Adipocyte (in vitro differentiated cells): ENCODE results near the gene DCK.
"Not testable (repeated sequence)": the region's sequence is repeated elsewhere in the genome, so short reads cannot be mapped to it uniquely, and the experiment has no call there.

Experiments
- DNase-seq: peaks from one replicate; pipeline ENCODE4 v3.0.0-alpha.2; 2015; ENCODE audit warnings: low read depth
- H3K27me3 ChIP-seq: replicated peaks from 2 replicates; pipeline ENCODE4 v1.7.0; 2013; ENCODE audit warnings: mild to moderate bottlenecking, low read length, moderate library complexity; ENCODE audit not compliant: control insufficient read depth, insufficient read depth
- H3K36me3 ChIP-seq: 2 replicates; pipeline ENCODE4 v1.7.0; 2013; ENCODE audit warnings: low read length, mild to moderate bottlenecking, moderate library complexity; ENCODE audit not compliant: control insufficient read depth, insufficient read depth, severe bottlenecking
- H3K4me1 ChIP-seq: 2 replicates; pipeline ENCODE4 v1.7.0; 2013; ENCODE audit warnings: mild to moderate bottlenecking, low read length, moderate library complexity; ENCODE audit not compliant: control insufficient read depth, insufficient read depth
- H3K4me3 ChIP-seq: 2 replicates; pipeline ENCODE4 v1.7.0; 2013; ENCODE audit warnings: mild to moderate bottlenecking, low read length, moderate library complexity
- H3K9ac ChIP-seq: 2 replicates; pipeline ENCODE4 v1.7.0; 2013; ENCODE audit warnings: mild to moderate bottlenecking, low read length, moderate library complexity
- H3K9me3 ChIP-seq: 2 replicates; pipeline ENCODE4 v1.7.0; 2013; ENCODE audit warnings: mild to moderate bottlenecking, low read length, moderate library complexity; ENCODE audit not compliant: control insufficient read depth

Gene DCK

DNA sequence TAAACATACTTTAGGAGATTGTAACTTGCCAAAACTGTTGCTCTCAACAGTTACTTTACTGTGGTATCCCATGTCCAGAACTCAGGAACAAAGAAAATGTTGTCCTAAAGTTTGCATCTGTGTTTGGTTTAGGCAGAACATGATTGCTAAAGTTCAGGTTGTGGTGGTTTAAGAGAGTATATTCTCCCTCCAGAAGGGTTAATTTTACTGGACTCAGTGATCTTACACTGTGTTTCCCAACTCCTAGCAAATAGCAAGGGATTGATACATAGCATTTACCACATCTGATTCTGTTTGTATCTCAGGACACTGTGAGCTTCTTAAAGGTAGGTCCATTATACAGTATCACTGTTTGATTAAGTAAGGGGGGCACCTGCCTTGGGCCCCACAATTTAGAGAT, 13.3 kb upstream of the DCK start:
- H3K9ac ChIP-seq = no peak overlapping the region
- H3K9me3 ChIP-seq = no peaks in the 10 kb centered on the region
- H3K27me3 ChIP-seq = no peaks in the 10 kb centered on the region
- no peak overlapping the region for H3K4me3 ChIP-seq
- no peaks in the 10 kb centered on the region for H3K4me1 ChIP-seq
- no peak for DNase-seq
- H3K36me3 ChIP-seq = peaks cover 20% of the 10 kb centered on the region

DNA sequence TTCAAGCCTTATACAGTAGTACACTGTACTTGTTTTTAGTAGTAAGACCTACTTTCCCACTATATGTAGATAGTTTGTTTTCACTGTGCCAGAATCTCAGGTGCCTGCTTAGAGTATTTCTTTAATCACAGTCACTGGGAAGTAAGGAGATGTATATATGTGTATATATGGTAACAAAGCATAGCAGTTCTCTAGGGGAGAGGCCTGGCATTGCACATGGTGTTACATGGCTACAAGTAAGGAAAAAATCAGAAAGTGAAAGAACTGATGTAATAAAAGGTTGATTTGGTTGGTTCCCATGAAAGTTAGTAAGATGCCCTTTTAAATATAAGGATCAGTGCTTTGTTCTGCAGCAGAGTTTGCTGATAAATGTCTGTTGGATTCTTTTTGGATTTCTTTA, 9.3 kb upstream of the DCK start:
- Histone ChIP-seq H3K4me3 (no peak overlapping the region), H3K4me1 (no peaks in the 10 kb centered on the region), H3K27me3 (no peaks in the 10 kb centered on the region), H3K9ac (no peak overlapping the region), H3K36me3 (peaks cover 9% of the 10 kb centered on the region), H3K9me3 (no peaks in the 10 kb centered on the region)
- DNase-seq = no peak

DNA sequence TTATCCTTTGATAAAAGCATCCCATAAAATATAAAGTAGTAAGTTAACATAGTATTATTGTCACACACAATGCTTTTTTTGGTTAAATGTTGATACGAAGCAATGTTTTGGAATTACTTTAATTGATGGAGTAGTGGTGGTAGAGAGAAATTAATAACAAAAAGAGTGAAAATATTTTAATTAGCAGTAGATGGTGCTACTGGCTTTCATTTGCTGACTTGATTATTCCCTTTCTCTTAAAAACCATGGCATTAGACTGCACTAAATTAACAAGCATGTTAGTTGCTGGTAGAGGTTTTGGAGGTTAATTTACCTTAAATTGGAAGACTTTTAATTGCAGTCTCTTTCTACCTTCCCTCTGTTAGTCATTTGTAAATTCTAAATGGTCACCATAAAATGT, 8.9 kb upstream of the DCK start:
- no peak overlapping the region for H3K4me3 ChIP-seq
- H3K4me1 ChIP-seq = no peaks in the 10 kb centered on the region
- H3K36me3 ChIP-seq = peaks cover 8% of the 10 kb centered on the region
- H3K9me3 ChIP-seq = no peaks in the 10 kb centered on the region
- DNase-seq = no peak
- H3K27me3 ChIP-seq = no peaks in the 10 kb centered on the region
- no peak overlapping the region for H3K9ac ChIP-seq

DNA sequence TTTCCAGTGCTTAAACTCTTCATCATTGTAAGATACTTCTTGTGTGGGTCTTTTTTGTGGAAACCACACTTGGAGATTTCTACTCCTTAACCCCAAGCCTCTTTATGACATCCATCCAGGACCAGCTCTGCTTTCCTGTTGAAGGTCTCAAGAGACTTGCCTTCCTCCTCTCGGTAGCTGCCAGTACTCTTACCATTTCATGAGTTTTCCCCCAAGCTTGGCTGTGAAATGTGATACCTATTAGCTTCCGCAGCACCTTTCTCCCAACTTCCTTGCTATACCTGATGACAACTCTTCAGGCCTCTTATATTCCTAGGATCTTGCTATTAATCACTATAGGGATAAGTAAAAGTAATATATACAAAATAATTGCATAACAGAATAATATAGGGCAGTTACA, 1.9 kb upstream of the DCK start:
- no peak for DNase-seq
- H3K36me3 ChIP-seq = no peaks in the 10 kb centered on the region

DNA sequence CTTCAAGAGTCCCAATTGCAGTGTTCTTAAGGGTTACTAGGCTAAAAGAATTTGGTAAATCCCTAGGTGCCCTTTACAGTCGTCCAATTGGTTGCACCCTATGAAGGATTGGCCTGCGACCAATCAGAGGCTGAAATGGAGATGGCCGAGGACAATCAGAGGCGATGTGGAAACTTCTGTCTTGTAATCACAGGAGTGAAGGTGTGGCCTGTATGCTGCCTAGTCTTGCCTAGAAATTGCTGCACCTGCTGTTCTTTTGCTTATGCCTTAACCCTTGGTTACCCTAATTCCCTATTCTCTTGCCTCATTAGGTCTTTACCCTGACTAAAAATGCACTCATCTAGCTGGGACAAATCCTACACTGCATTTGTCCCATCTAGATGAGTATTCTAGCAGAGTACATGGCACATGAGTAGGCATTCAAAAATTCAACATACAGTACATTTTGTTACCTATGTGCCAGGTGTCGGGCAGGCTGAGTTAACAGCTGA, 1.0 kb upstream of the DCK start:
- Histone ChIP-seq H3K36me3 (no peaks in the 10 kb centered on the region), H3K9me3 (no peaks in the 10 kb centered on the region), H3K4me1 (peaks cover 12% of the 10 kb centered on the region), H3K9ac (peak overlapping the region; percentile 95), H3K4me3 (peak overlapping the region; percentile 93), H3K27me3 (no peaks in the 10 kb centered on the region)
- DNase-seq = no peak

More for the DNA sequence above, 1.9 kb upstream of the DCK start:
- H3K9ac ChIP-seq = no peak overlapping the region
- H3K4me1 ChIP-seq = peaks cover 12% of the 10 kb centered on the region
- H3K27me3 ChIP-seq = no peaks in the 10 kb centered on the region
- no peaks in the 10 kb centered on the region for H3K9me3 ChIP-seq
- no peak overlapping the region for H3K4me3 ChIP-seq

DNA sequence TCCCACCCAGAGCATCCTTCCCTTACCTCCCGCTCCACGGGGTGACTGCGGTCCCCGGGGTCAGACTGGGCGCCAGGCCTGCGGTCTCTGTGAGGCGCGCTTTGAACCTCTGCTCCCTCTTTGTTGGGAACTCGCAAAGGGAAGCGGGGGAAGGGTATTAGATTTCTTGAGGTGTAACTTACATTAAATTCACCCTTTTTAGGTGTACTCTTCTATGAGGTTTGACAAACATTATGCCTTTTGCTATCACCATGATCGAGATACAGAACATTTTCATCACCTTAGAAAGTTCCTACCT, 569 bp downstream of the DCK start:
- H3K4me3 ChIP-seq = peak overlapping the region; percentile 93
- no peak for DNase-seq
- peak overlapping the region; percentile 95 for H3K9ac ChIP-seq
- H3K9me3 ChIP-seq = no peaks in the 10 kb centered on the region
- peaks cover 12% of the 10 kb centered on the region for H3K4me1 ChIP-seq
- no peaks in the 10 kb centered on the region for H3K36me3 ChIP-seq
- no peaks in the 10 kb centered on the region for H3K27me3 ChIP-seq

DNA sequence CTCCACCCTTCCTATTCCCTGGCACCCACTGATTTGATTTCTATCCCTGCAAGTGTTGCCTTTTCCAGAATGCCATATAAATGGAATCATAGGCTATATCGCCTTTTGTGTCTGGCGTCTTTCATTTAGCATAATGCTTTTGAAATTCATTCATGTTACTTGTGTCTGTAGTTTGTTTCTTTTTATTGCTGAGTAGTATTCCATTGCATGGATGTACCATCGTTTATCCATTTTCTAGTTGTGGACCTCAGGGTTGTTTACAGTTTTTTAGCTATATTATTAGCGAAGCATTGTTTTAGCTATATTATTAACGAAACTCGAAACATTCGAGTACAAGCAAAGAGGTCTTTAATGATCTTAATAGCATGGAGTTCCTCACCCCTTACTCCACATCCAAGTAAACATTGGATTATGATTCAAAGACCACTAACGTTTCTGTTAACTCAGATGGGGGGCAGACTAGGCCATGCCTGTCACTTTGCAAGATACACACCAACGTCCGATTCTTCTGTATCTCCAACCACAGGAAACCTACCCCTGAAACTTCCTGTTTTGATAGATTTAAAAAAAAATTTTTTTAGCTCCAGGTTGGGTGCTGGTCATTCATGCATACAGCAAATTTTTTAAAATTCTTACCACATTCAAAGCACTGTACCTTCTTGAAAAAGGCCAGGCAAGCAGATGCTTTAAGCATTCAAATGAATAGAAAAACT, 1.1 kb downstream of the DCK start:
- H3K36me3 ChIP-seq = no peaks in the 10 kb centered on the region
- peak overlapping the region; percentile 95 for H3K9ac ChIP-seq
- H3K4me3 ChIP-seq = peak overlapping the region; percentile 93
- DNase-seq = no peak
- no peaks in the 10 kb centered on the region for H3K27me3 ChIP-seq
- H3K9me3 ChIP-seq = no peaks in the 10 kb centered on the region
- peaks cover 12% of the 10 kb centered on the region for H3K4me1 ChIP-seq

DNA sequence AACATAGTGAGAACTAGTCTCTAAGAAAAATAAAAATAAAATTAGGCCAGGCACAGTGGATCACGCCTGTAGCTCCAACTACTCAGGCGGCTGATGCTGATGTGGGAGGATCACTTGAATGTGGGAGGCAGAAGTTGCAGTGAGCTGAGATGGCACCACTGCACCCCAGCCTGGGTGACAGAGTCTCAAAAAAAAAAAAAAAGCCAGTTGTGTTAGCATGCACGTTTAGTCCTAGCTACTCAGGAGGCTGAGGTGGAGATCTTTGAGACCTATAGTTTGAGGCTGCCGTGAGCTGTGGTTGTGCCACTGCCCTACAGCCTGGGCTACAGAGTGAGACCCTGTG, 2.5 kb downstream of the DCK start:
- H3K27me3 ChIP-seq = no peaks in the 10 kb centered on the region
- H3K9me3 ChIP-seq = no peaks in the 10 kb centered on the region

DNA sequence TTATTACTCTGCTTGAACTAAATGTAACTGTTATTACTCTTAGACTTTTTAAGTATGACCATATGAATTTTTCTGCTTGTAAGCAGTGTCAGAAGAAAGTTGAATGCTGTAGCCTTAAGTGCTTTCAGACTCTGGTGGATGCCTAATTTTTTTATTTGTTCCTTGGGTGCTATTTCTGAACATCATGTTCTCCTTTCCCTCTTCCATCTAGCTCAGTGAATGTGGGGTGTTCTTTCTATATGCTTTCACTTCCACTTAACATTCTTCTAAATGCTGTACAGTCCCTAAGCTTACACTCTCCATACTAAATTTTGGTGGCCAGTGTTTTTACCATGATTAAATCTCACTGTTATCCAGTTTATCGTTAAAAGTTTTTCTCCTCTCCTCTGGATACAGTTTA, 3.6 kb downstream of the DCK start:
- H3K4me3 ChIP-seq = no peak overlapping the region
- H3K4me1 ChIP-seq = peaks cover 12% of the 10 kb centered on the region
- no peaks in the 10 kb centered on the region for H3K9me3 ChIP-seq
- no peak for DNase-seq
- H3K27me3 ChIP-seq = no peaks in the 10 kb centered on the region
- no peaks in the 10 kb centered on the region for H3K36me3 ChIP-seq
- H3K9ac ChIP-seq = no peak overlapping the region

More for the DNA sequence above, 2.5 kb downstream of the DCK start:
- no peaks in the 10 kb centered on the region for H3K36me3 ChIP-seq
- no peak overlapping the region for H3K9ac ChIP-seq
- H3K4me3 ChIP-seq = no peak overlapping the region
- H3K4me1 ChIP-seq = peaks cover 12% of the 10 kb centered on the region
- no peak for DNase-seq

DNA sequence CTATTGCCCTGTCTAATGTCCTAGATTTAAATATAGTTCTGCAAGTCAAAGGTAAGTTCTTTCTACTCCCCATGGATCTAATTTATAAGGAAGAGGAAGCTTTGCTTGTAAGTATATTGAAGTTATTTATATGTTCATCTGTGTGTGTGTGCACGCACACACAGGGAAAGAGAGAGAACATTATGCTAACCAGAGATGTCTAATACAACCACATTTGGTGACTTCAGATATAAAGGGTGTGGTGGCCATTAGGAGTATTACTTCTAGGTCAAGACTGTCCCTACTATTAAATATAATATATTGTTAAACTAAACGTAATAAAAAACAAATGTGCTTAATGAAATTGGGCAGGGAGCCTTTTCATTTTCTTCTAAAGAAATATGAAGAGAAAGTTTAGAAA, 4.1 kb downstream of the DCK start:
- Histone ChIP-seq H3K9ac (no peak overlapping the region), H3K4me3 (no peak overlapping the region), H3K36me3 (no peaks in the 10 kb centered on the region), H3K27me3 (no peaks in the 10 kb centered on the region), H3K9me3 (no peaks in the 10 kb centered on the region), H3K4me1 (peaks cover 9% of the 10 kb centered on the region)
- no peak for DNase-seq

DNA sequence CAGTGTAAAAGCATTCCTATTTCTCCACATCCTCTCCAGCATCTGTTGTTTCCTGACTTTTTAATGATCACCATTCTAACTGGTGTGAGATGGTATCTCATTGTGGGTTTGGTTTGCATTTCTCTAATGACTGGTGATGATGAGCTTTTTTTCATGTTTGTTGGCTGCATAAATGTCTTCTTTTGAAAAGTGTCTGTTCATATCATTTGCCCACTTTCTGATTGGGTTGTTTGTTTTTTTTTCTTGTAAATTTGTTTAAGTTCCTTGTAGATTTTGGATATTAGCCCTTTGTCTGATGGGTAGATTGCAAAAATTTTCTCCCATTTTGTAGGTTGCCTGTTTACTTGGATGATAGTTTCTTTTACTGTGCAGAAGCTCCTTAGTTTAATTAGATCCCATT, 6.2 kb downstream of the DCK start:
- not testable (repeated sequence) for H3K9ac ChIP-seq, DNase-seq, H3K36me3 ChIP-seq, H3K27me3 ChIP-seq, H3K9me3 ChIP-seq, H3K4me3 ChIP-seq, H3K4me1 ChIP-seq

DNA sequence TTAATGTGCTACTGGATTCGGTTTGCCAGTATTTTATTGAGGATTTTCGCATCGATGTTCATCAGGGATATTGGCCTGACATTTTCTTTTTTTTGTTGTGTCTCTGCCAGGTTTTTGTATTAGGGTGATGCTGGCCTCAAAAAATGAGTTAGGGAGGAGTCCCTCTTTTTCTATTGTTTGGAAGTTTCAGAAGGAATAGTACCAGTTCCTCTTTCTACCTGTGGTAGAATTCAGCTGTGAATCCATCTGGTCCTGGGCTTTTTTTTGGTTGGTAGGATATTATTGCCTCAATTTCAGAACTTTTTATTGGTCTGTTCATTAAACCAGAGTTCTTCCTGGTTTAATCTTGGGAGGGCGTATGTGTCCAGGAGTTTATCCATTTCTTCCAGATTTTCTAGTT, 7.9 kb downstream of the DCK start:
- H3K4me1 ChIP-seq, H3K4me3 ChIP-seq, H3K9me3 ChIP-seq, H3K27me3 ChIP-seq, DNase-seq, H3K9ac ChIP-seq, H3K36me3 ChIP-seq: not testable (repeated sequence)
